ENCODE data around the gene DMD.

GRCh38 chrX:31098079-31098478 lies 2113.3 kb downstream of the DMD start:
- TF ChIP-seq CTCF (conservative IDR thresholded peaks at IDR 0.05; ENCODE audit: low read length) (no peak), EZH2phosphoT487 (IDR thresholded peaks at IDR 0.05; ENCODE audit: borderline replicate concordance) (no peak)
